H9 (cell line): Measurements from ENCODE around the gene DUS2. TPM values are rescaled to one million over a fixed set of nuclear protein-coding genes. Genes with fewer than 3 reads are reported as not detected.
"Not testable (repeated sequence)": the region's sequence is repeated elsewhere in the genome, so short reads cannot be mapped to it uniquely, and the experiment has no call there.

ENCODE experiments used
- DNase-seq: peaks from one replicate; pipeline ENCODE4 v3.0.0-alpha.2; 2017
- H2AFZ ChIP-seq: one replicate; pipeline ENCODE4 v1.6.1; 2013; ENCODE audit warnings: mild to moderate bottlenecking, low read length, control low read depth, moderate library complexity
- H2AK5ac ChIP-seq: 2 replicates; pipeline ENCODE4 v1.6.1; 2013; ENCODE audit warnings: low read length, control low read depth, mixed read lengths; ENCODE audit not compliant: insufficient read length
- H2BK120ac ChIP-seq: one replicate; pipeline ENCODE4 v1.6.1; 2013; ENCODE audit warnings: low read depth, mild to moderate bottlenecking, low read length, control low read depth, inconsistent platforms; ENCODE audit not compliant: poor library complexity, severe bottlenecking
- H2BK12ac ChIP-seq: 2 replicates; pipeline ENCODE4 v1.6.1; 2013; ENCODE audit warnings: low read length, control low read depth, mixed read lengths, low read depth; ENCODE audit not compliant: insufficient read length
- H2BK15ac ChIP-seq: 2 replicates; pipeline ENCODE4 v1.6.1; 2013; ENCODE audit warnings: low read depth, low read length, control low read depth
- H2BK20ac ChIP-seq: one replicate; pipeline ENCODE4 v1.6.1; 2013; ENCODE audit warnings: low read depth, mild to moderate bottlenecking, low read length, control low read depth, inconsistent platforms; ENCODE audit not compliant: poor library complexity, severe bottlenecking
- H2BK5ac ChIP-seq: 2 replicates; pipeline ENCODE4 v1.6.1; 2013; ENCODE audit warnings: low read length, control low read depth, mixed read lengths; ENCODE audit not compliant: insufficient read length
- H3K14ac ChIP-seq: 2 replicates; pipeline ENCODE4 v1.6.1; 2013; ENCODE audit warnings: low read length, control low read depth; ENCODE audit not compliant: insufficient read depth
- H3K18ac ChIP-seq: 2 replicates; pipeline ENCODE4 v1.6.1; 2013; ENCODE audit warnings: low read depth, mild to moderate bottlenecking, mixed read lengths, low read length, control low read depth; ENCODE audit not compliant: insufficient read length
- H3K23ac ChIP-seq: 2 replicates; pipeline ENCODE4 v1.6.1; 2013; ENCODE audit warnings: low read length, control low read depth, mixed read lengths, low read depth; ENCODE audit not compliant: insufficient read length
- H3K23me2 ChIP-seq: 2 replicates; pipeline ENCODE4 v1.6.1; 2013; ENCODE audit warnings: low read depth, mild to moderate bottlenecking, mixed read lengths, low read length, control low read depth; ENCODE audit not compliant: insufficient read length, poor library complexity, severe bottlenecking
- H3K27ac ChIP-seq: 2 replicates; pipeline ENCODE4 v1.5.1; 2013; ENCODE audit warnings: low read length, control low read depth, mixed read lengths, low read depth; ENCODE audit not compliant: insufficient read length
- H3K27me3 ChIP-seq: 2 replicates; pipeline ENCODE4 v1.6.1; 2013; ENCODE audit warnings: low read length, control low read depth, inconsistent platforms; ENCODE audit not compliant: insufficient read depth
- H3K4ac ChIP-seq: 2 replicates; pipeline ENCODE4 v1.6.1; 2013; ENCODE audit warnings: low read depth, mild to moderate bottlenecking, control low read depth, inconsistent platforms, low read length, moderate library complexity
- H3K4me1 ChIP-seq: 2 replicates; pipeline ENCODE4 v1.6.1; 2013; ENCODE audit warnings: low read length, control low read depth, inconsistent platforms; ENCODE audit not compliant: insufficient read depth
- H3K4me2 ChIP-seq: 2 replicates; pipeline ENCODE4 v1.6.1; 2013; ENCODE audit warnings: low read length, control low read depth, mixed read lengths; ENCODE audit not compliant: insufficient read length, insufficient read depth
- H3K56ac ChIP-seq: 2 replicates; pipeline ENCODE4 v1.6.1; 2013; ENCODE audit warnings: low read depth, mild to moderate bottlenecking, mixed read lengths, low read length, control low read depth; ENCODE audit not compliant: insufficient read length
- H3K79me1 ChIP-seq: 2 replicates; pipeline ENCODE4 v1.6.1; 2013; ENCODE audit warnings: low read depth, mild to moderate bottlenecking, moderate library complexity, low read length, control low read depth, inconsistent platforms; ENCODE audit not compliant: insufficient read depth, poor library complexity, severe bottlenecking
- H3K79me2 ChIP-seq: 2 replicates; pipeline ENCODE4 v1.6.1; 2013; ENCODE audit warnings: low read length, control low read depth, inconsistent platforms; ENCODE audit not compliant: insufficient read depth
- H3K9ac ChIP-seq: 2 replicates; pipeline ENCODE4 v1.6.1; 2013; ENCODE audit warnings: low read length, control low read depth, mixed read lengths; ENCODE audit not compliant: insufficient read length; ENCODE audit errors: extremely low read depth
- H3K9me3 ChIP-seq: one replicate; pipeline ENCODE4 v1.6.1; 2013; ENCODE audit warnings: low read depth, low read length, inconsistent platforms; ENCODE audit not compliant: control insufficient read depth
- H3T11ph ChIP-seq: one replicate; pipeline ENCODE4 v1.6.1; 2013; ENCODE audit warnings: mild to moderate bottlenecking, low read length, control low read depth, inconsistent platforms
- H4K20me1 ChIP-seq: one replicate; pipeline ENCODE4 v1.6.1; 2013; ENCODE audit not compliant: control insufficient read depth, insufficient read length, insufficient read depth
- H4K5ac ChIP-seq: 2 replicates; pipeline ENCODE4 v1.6.1; 2013; ENCODE audit warnings: low read depth, mild to moderate bottlenecking, mixed read lengths, low read length, control low read depth; ENCODE audit not compliant: insufficient read length
- H4K8ac ChIP-seq: replicated peaks from 2 replicates; pipeline ENCODE4 v1.6.1; 2013; ENCODE audit warnings: low read length, control low read depth, mixed read lengths, low read depth; ENCODE audit not compliant: insufficient read length
- H4K91ac ChIP-seq: 2 replicates; pipeline ENCODE4 v1.6.1; 2013; ENCODE audit warnings: low read depth, mild to moderate bottlenecking, moderate library complexity, mixed read lengths, low read length, control low read depth; ENCODE audit not compliant: insufficient read length
- H3K27ac Mint-ChIP-seq, 3 experiments: 2 replicates in 2 of 3; 3 replicates in 1 of 3; pipeline ENCODE4 v1.8.0; 2020 to 2021; ENCODE audit warnings: mixed read lengths in 3 of 3, mild to moderate bottlenecking in 1 of 3, moderate library complexity in 1 of 3
- H3K27me3 Mint-ChIP-seq: 2 replicates; pipeline ENCODE4 v1.8.0; 2021; ENCODE audit warnings: low read depth, mild to moderate bottlenecking, moderate library complexity, mixed read lengths
- H3K36me3 Mint-ChIP-seq, 3 experiments: 2 replicates in 2 of 3; 3 replicates in 1 of 3; pipeline ENCODE4 v1.8.0; 2020 to 2021; ENCODE audit warnings: low read depth in 3 of 3, mixed read lengths in 3 of 3; ENCODE audit not compliant: insufficient read depth in 1 of 3
- H3K4me1 Mint-ChIP-seq, 2 experiments: 2 replicates each; pipeline ENCODE4 v1.8.0; 2020; ENCODE audit warnings: mixed read lengths in 2 of 2
- H3K4me3 Mint-ChIP-seq, 2 experiments: 2 replicates in 1 of 2; 3 replicates in 1 of 2; pipeline ENCODE4 v1.8.0; 2020 to 2021; ENCODE audit warnings: mild to moderate bottlenecking in 2 of 2, mixed read lengths in 2 of 2, moderate library complexity in 1 of 2
- H3K9me3 Mint-ChIP-seq, 2 experiments: 2 replicates in 1 of 2; 3 replicates in 1 of 2; pipeline ENCODE4 v1.8.0; 2020; ENCODE audit warnings: mild to moderate bottlenecking in 2 of 2, mixed read lengths in 2 of 2, moderate library complexity in 1 of 2
- CTCF ChIP-seq: fragments of 200-600 bp; sonication (generic); conservative IDR thresholded peaks from 3 replicates; pipeline ENCODE4 v1.8.0; 2021; ENCODE audit warnings: antibody characterized with exemption, mild to moderate bottlenecking
- WGBS: extraction: QIAGEN DNeasy Blood & Tissue Kit; methylation state at CpG from one replicate; pipeline ENCODE4 v1.1.7; 2013; ENCODE audit warnings: missing lambda C conversion rate, low lambda C conversion rate, mixed read lengths; ENCODE audit not compliant: insufficient read length; ENCODE audit errors: extremely low coverage; 5-methylcytosine and 5-hydroxymethylcytosine counted together
- total RNA-seq: library from RNA; stranded (reverse); gene quantifications from 2 replicates; pipeline ENCODE4 v1.2.1, GENCODE V29; 2021

DUS2 gene
- total RNA-seq, 1 experiment from 2014 or later, result 28.5 TPM

DNA sequence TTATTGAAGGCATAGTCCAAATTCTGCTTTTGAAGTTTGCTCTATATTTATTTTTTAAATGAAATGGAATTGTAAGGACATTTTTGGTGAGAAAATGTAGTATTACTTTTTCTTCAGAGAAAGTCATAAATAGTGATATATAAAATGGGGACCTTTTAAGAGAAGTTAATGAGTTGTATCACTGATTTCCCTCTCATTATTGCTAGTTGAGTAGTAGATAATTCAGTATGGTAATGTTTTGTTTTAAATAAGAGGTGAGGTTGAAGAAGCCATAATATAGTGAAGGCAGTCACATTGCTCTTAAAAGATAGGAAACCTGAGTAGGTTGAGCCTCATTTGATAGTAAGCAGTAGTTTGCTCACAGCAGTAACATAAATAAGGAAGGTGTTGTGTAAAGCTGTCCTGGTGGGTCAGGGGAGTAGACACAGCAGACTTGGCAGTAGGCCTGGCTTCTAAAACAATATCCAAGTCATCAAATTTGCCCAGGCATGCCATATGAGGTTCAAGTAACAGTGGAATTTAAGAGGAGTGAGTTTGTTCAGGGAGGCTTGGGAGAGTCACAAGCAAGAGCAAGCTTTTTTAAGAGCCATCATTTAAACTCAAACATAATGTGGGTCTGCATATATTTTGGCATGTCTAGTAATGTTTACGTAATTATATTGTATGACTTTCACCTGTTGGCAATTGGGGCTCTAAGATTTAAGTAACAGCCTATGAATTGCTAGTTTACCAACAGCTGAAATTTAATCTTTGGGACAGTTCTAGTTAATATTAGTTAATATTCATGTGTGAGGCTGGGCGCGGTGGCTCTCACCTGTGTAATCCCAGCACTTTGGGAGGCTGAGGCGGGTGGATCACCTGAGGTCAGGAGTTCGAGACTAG lies 68.5 kb downstream of the DUS2 start:
- Histone ChIP-seq H4K8ac (no peak overlapping the region), H3K14ac (no peak overlapping the region), H3K23ac (no peak overlapping the region), H3K4ac (no peak overlapping the region), H2BK20ac (no peak overlapping the region), H3K56ac (no peak overlapping the region), H3K27me3 (no peaks in the 10 kb centered on the region), H2BK12ac (no peak overlapping the region), H3K4me1 (peaks cover 7% of the 10 kb centered on the region; the same call in 1 of the 2 replicates), H3K18ac (no peak overlapping the region), H3K79me2 (peaks cover 21% of the 10 kb centered on the region; the same call in 1 of the 2 replicates), H3T11ph (no peak overlapping the region), H3K23me2 (no peaks in the 10 kb centered on the region), H2BK120ac (no peak overlapping the region), H2AK5ac (no peak overlapping the region), H2BK15ac (no peak overlapping the region), H3K9me3 (no peaks in the 10 kb centered on the region), H2AFZ (no peak overlapping the region), H3K79me1 (peaks cover 4% of the 10 kb centered on the region), H4K5ac (no peak overlapping the region), H2BK5ac (no peak overlapping the region), H4K20me1 (no peaks in the 10 kb centered on the region), H3K4me2 (no peak overlapping the region), H3K9ac (no peak overlapping the region), H4K91ac (no peak overlapping the region), H3K27ac (no peak overlapping the region)
- no peaks in the 10 kb centered on the region for H3K27me3 Mint-ChIP-seq
- H3K36me3 Mint-ChIP-seq, result 0 out of 7 replicates have a peak, but pooled peaks cover 0 to 2% (median 0%) of the 10 kb centered on the region in 3 experiments
- H3K4me1 Mint-ChIP-seq, result peaks cover 34 to 42% of the 10 kb centered on the region in 2 experiments
- peak overlapping the region; percentile 7 to 60 (median 34); a peak in 3 of 7 replicates for H3K27ac Mint-ChIP-seq
- H3K4me3 Mint-ChIP-seq, result no peak overlapping the region
- DNase-seq, result no peak
- no CpG with 5 or more reads among the region's 5 CpGs for WGBS
- no peaks in the 10 kb centered on the region for H3K9me3 Mint-ChIP-seq
- TF ChIP-seq CTCF, result no peak

DNA sequence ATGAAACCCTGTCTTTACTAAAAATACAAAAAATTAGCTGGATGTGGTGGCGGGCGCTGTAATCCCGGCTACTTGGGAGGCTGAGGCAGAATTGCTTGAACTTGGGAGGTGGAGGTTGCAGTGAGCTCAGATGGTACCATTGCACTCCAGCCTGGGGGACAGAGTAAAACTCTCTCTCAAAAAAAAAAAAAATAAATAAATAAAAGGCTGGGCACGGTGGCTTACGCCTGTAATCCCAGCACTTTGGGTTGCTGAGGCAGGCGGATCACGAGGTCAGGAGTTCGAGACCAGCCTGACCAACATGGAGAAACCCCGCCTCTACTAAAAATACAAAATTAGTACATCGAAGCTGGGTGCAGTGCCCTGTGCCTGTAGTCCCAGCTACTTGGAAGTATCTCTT lies 69.2 kb downstream of the DUS2 start:
- not testable (repeated sequence) for H2BK120ac ChIP-seq, H3T11ph ChIP-seq, H4K91ac ChIP-seq, H3K56ac ChIP-seq, H3K27me3 ChIP-seq, H3K4me1 ChIP-seq, H2BK15ac ChIP-seq, H3K23ac ChIP-seq, H3K36me3 Mint-ChIP-seq, H3K18ac ChIP-seq, H4K8ac ChIP-seq, H3K27ac ChIP-seq, H2BK20ac ChIP-seq, H2BK5ac ChIP-seq, H4K20me1 ChIP-seq, H3K4me2 ChIP-seq, H3K4ac ChIP-seq, H3K23me2 ChIP-seq, H4K5ac ChIP-seq, H2BK12ac ChIP-seq, H3K9ac ChIP-seq, H3K4me3 Mint-ChIP-seq, H2AFZ ChIP-seq, H3K9me3 ChIP-seq, DNase-seq, H3K14ac ChIP-seq, H3K9me3 Mint-ChIP-seq, H3K27me3 Mint-ChIP-seq, H2AK5ac ChIP-seq, H3K79me1 ChIP-seq
- peaks cover 33 to 37% of the 10 kb centered on the region in 2 experiments for H3K4me1 Mint-ChIP-seq
- WGBS, result no CpG with 5 or more reads among the region's 10 CpGs
- peak overlapping the region in 1 of 3 experiments; percentile 34; a peak in 1 of 7 replicates for H3K27ac Mint-ChIP-seq
- peaks cover 17% of the 10 kb centered on the region; the same call in 1 of the 2 replicates for H3K79me2 ChIP-seq
